Psoas muscle (tissue), 8 donors: ENCODE data around the gene GLB1L3. TPM values are rescaled to one million over a fixed set of nuclear protein-coding genes. Genes with fewer than 3 reads are reported as not detected.
"Not testable (repeated sequence)": the region's sequence is repeated elsewhere in the genome, so short reads cannot be mapped to it uniquely, and the experiment has no call there.

ENCODE experiments used
- ATAC-seq, 4 donors: fragments of 200-7000 bp; cut with Tn5 transposase; one replicate each; pipeline ENCODE4 v1.9.1; 2020; ENCODE audit warnings: moderate library complexity in 3 of 4, mild to moderate bottlenecking in 2 of 4
- DNase-seq, 2 donors: peaks; one replicate each; pipeline ENCODE4 v3.0.0-alpha.2; 2020
- H3K27ac ChIP-seq: fragments of 200-600 bp; one replicate; pipeline ENCODE4 v1.8.0; 2022
- H3K27me3 ChIP-seq, 3 donors: fragments of 200-600 bp in 1 of 3; one replicate each; pipeline versions ENCODE4 v1.6.1 to v1.8.0; 2013 to 2022; ENCODE audit warnings: low read length in 2 of 3, mild to moderate bottlenecking in 2 of 3, moderate library complexity in 1 of 3; ENCODE audit not compliant: insufficient read depth in 3 of 3
- H3K36me3 ChIP-seq, 2 donors: fragments of 200-600 bp in 1 of 2; one replicate each; pipeline versions ENCODE4 v1.6.1 to v1.8.0; 2013 to 2022; ENCODE audit warnings: low read depth in 1 of 2, mild to moderate bottlenecking in 1 of 2, moderate library complexity in 1 of 2; ENCODE audit not compliant: insufficient read depth in 1 of 2
- H3K4me1 ChIP-seq: fragments of 200-600 bp; one replicate; pipeline ENCODE4 v1.8.0; 2022
- H3K4me3 ChIP-seq: fragments of 200-600 bp; one replicate; pipeline ENCODE4 v1.8.0; 2022; ENCODE audit warnings: mild to moderate bottlenecking
- H3K9me3 ChIP-seq: fragments of 200-600 bp; one replicate; pipeline ENCODE4 v1.8.0; 2022
- WGBS, 3 donors: extraction: QIAGEN DNeasy Blood & Tissue Kit; methylation state at CpG; one replicate each; pipeline versions ENCODE4 v1.1.6 to v1.1.7; 2013; 5-methylcytosine and 5-hydroxymethylcytosine counted together
- intact Hi-C, 2 donors: fragments of 100-400 bp; cut with DNase I; formaldehyde crosslinking; loops; one replicate each; pipeline versions ENCODE4 v1.11.0 to v1.14.2; 2022
- polyA plus RNA-seq, 3 donors: library from polyadenylated mRNA; stranded (reverse); fragments of 200-250 nt; gene quantifications; one replicate each; pipeline ENCODE4 v1.2.3, GENCODE V29; 2013
- total RNA-seq, 4 donors: library from RNA; stranded (reverse); fragmentation: NEBNext Ultra II Directional in 2 of 4; extraction: Animal tissue kit (Norgen Biotek cat#: 25700) in 2 of 4; gene quantifications; one replicate each; pipeline versions ENCODE4 v1.2.1 to v1.2.4, GENCODE V29; 2021 to 2023
- TF ChIP-seq, protein P1 (sequence below): fragments of 200-600 bp; IDR thresholded peaks from one replicate; pipeline ENCODE4 v1.8.0; 2022; ENCODE audit warnings: antibody characterized with exemption
- donor health status: healthy with polysubstance abuse.
- donor health status: DM: no; HTN: no; CAD: no; lungs with moderate emphysema.
- donor health status: Bipolar disorder and iron deficiency.
- donor health status: healthy.
- donor health status: DM: yes; HTN: yes; CAD: no.
- donor health status: DM: no; HTN: no; CAD: no.
- donor health status: DM: no; HTN: no; CAD: no.
- donor health status: DM: yes; HTN: yes; CAD: no.

Gene GLB1L3
- total and polyA plus RNA-seq, 7 donors, result not detected

DNA sequence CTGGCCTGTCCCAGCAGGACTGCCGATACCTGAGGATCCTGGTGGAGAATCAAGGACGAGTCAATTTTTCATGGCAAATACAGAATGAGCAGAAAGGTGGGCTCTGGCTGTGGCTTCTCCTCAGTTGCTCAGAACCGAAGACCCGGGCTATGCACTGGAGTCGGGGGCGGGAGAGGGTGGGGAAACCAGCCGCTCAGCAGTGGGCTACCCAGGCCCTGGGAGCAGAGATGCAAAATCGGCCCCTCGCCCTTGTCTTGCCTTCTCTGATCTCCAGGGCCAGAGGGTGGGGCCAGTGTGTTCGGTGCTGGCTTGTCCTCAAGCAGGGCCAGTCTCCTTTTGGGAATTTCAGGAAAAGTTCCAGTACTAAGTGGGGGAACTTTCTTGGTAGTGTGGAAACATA, 37.2 kb downstream of the GLB1L3 start:
- H3K36me3 ChIP-seq, result no peaks in the 10 kb centered on the region
- ATAC-seq, result no peak
- DNase-seq, result no peak
- H3K27ac ChIP-seq, result no peak overlapping the region
- WGBS, 3 donors, result 79 to 91% (median 84%) methylated on average over 10 of the region's 10 CpGs
- peaks cover 6% of the 10 kb centered on the region for H3K9me3 ChIP-seq
- H3K27me3 ChIP-seq, result no peaks in the 10 kb centered on the region
- H3K4me3 ChIP-seq, result no peak overlapping the region
- intact Hi-C loops, result no loop called here
- no peaks in the 10 kb centered on the region for H3K4me1 ChIP-seq
- TF ChIP-seq, protein P1, sequence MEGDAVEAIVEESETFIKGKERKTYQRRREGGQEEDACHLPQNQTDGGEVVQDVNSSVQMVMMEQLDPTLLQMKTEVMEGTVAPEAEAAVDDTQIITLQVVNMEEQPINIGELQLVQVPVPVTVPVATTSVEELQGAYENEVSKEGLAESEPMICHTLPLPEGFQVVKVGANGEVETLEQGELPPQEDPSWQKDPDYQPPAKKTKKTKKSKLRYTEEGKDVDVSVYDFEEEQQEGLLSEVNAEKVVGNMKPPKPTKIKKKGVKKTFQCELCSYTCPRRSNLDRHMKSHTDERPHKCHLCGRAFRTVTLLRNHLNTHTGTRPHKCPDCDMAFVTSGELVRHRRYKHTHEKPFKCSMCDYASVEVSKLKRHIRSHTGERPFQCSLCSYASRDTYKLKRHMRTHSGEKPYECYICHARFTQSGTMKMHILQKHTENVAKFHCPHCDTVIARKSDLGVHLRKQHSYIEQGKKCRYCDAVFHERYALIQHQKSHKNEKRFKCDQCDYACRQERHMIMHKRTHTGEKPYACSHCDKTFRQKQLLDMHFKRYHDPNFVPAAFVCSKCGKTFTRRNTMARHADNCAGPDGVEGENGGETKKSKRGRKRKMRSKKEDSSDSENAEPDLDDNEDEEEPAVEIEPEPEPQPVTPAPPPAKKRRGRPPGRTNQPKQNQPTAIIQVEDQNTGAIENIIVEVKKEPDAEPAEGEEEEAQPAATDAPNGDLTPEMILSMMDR, result no peak

DNA sequence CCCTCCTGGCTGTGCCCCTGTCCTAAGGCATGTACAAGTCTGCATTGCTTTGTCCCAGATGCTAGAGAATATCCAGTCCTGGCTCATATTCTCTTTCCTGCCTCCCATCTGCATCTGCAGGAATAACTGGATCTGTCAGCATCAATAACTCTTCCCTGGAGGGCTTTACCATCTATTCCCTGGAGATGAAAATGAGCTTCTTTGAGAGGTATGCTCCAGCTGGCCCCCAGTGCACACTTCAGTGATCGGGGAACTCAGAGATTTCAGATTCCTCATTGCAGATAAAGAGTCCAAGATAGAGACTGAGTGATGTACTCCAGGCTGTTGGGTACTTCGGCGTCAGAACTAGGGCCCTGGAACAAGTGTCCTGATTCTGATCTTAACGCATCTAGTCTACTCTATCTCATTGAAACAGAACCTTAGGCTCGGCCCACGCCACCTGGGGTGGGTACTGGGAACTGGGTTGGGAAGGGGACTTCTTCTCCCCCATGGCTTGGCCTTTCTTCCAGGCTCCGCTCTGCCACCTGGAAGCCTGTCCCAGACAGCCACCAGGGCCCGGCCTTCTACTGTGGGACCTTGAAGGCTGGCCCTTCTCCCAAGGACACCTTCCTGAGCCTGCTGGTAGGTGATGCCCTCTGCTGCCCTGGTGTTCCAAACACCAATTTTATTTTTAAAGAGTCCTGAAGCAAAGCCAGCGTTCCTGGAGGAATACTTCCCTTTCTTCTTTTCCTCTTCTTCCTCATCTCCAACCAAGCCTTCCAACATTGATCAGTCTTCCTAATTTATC, 37.8 kb downstream of the GLB1L3 start:
- Histone ChIP-seq H3K4me1 (no peaks in the 10 kb centered on the region), H3K36me3 (no peaks in the 10 kb centered on the region), H3K27ac (no peak overlapping the region), H3K9me3 (peaks cover 6% of the 10 kb centered on the region), H3K4me3 (no peak overlapping the region), H3K27me3 (no peaks in the 10 kb centered on the region)
- intact Hi-C loops, result no loop called here
- DNase-seq (no peak), ATAC-seq (no peak)
- WGBS, 3 donors, result 77 to 85% (median 82%) methylated on average over 9 of the region's 9 CpGs
- TF ChIP-seq, protein P1, result no peak

DNA sequence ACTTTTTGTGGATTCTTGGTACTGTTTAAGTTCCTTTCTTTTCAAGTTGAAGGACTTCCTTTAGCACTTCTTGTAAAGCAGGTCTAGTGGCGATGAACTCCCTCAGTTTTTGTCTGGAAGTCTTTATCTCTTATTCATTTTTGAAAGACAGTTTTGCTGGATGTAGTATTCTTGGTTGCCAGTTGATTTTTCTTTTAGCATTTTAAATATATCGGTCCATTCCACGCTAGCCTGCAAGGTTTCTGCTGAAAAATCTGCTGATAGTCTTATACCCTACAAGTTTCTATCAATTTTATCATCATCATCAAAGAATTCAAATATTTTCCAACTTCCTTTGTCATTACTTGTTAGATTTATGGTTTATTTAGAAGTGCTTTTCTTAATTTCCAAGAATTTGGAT, 40.9 kb downstream of the GLB1L3 start:
- Histone ChIP-seq H3K4me1 (no peaks in the 10 kb centered on the region), H3K27me3 (peaks cover 0 to 7% (median 0%) of the 10 kb centered on the region in 3 donors), H3K4me3 (no peak overlapping the region), H3K9me3 (peaks cover 16% of the 10 kb centered on the region), H3K36me3 (no peaks in the 10 kb centered on the region), H3K27ac (no peak overlapping the region)
- WGBS, 3 donors, result 93 to 95% (median 93%) methylated on average over 3 of the region's 3 CpGs
- DNase-seq (no peak), ATAC-seq (no peak)
- TF ChIP-seq, protein P1, result no peak
- intact Hi-C loops, result no loop called here

DNA sequence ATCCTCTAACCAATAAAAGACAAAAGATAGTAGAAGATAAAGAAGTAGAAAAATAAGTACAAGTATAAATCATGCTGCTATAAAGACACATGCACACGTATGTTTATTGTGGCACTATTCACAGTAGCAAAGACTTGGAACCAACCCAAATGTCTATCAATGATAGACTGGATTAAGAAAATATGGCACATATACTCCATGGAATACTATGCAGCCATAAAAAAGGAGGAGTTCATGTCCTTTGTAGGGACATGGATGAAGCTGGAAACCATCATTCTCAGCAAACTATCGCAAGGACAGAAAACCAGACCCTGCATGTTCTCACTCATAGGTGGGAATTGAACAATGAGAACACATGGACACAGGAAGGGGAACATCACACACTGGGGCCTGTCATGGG, 45.2 kb downstream of the GLB1L3 start:
- H3K27me3 ChIP-seq, intact Hi-C loops, H3K36me3 ChIP-seq, H3K4me3 ChIP-seq, DNase-seq, H3K4me1 ChIP-seq, H3K27ac ChIP-seq, ATAC-seq: not testable (repeated sequence)
- 84 to 95% (median 87%) methylated on average over 2 of the region's 2 CpGs for WGBS, 3 donors
- H3K9me3 ChIP-seq, result peaks cover 16% of the 10 kb centered on the region

DNA sequence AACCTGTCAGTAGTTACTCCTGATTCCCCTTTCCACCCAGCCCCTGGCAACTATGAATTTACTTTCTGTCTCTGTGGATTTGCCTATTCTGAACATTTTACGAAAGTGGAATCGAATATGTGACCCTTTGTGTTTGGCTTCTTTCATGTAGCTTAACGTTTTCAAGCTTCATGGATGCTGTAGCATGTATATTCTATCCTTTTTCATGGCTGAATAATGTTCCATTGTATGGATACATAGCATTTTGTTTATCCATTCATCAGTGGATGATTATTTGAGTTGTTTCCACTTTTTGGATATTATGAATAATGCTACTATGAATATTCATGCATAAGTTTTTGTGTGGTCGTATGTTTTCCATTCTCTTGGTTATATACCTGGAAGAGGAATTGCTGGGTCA, 46.4 kb downstream of the GLB1L3 start:
- Histone ChIP-seq H3K4me3 (no peak overlapping the region), H3K36me3 (no peaks in the 10 kb centered on the region), H3K27ac (no peak overlapping the region), H3K9me3 (peaks cover 13% of the 10 kb centered on the region), H3K27me3 (peaks cover 0 to 7% (median 0%) of the 10 kb centered on the region in 3 donors), H3K4me1 (no peaks in the 10 kb centered on the region)
- ATAC-seq, result no peak
- WGBS, 3 donors, result 82 to 87% (median 86%) methylated on average over 4 of the region's 4 CpGs
- no peak for DNase-seq
- TF ChIP-seq, protein P1, result no peak
- intact Hi-C loops, result no loop called here
